Vagina (tissue), 2 donors: ENCODE measurements around the gene ACMSD. TPM values are rescaled to one million over a fixed set of nuclear protein-coding genes. Genes with fewer than 3 reads are reported as not detected.

Experiments used
- DNase-seq, 2 donors: peaks; one replicate each; pipeline ENCODE4 v3.0.0-alpha.2; 2017; ENCODE audit errors: extremely low spot score in 2 of 2
- H3K27ac ChIP-seq: fragments of 200-600 bp; sonication (generic); one replicate; pipeline ENCODE4 v1.5.1; 2019
- H3K27me3 ChIP-seq: fragments of 200-600 bp; sonication (generic); one replicate; pipeline ENCODE4 v1.5.1; 2019
- H3K36me3 ChIP-seq, 2 donors: fragments of 200-600 bp; sonication (generic); one replicate each; pipeline ENCODE4 v1.5.1; 2017 to 2019
- H3K4me1 ChIP-seq: fragments of 200-600 bp; sonication (generic); one replicate; pipeline ENCODE4 v1.5.1; 2019
- H3K4me3 ChIP-seq, 2 donors: fragments of 200-600 bp; sonication (generic); 1 replicate in 1 of 2; 2 replicates in 1 of 2; pipeline ENCODE4 v1.5.1; 2016 to 2019
- H3K9me3 ChIP-seq: fragments of 200-600 bp; sonication (generic); one replicate; pipeline ENCODE4 v1.5.1; 2019
- CTCF ChIP-seq, 3 experiments: fragments of 450-650 bp in 2 of 3; fragments of 200-600 bp in 1 of 3; sonication (generic) in 1 of 3; IDR thresholded peaks; one replicate each; pipeline ENCODE4 v1.5.1; 2017 to 2019; ENCODE audit warnings: antibody characterized with exemption in 3 of 3, mild to moderate bottlenecking in 2 of 3, moderate library complexity in 2 of 3
- POLR2A ChIP-seq, 2 donors: fragments of 450-650 bp; IDR thresholded peaks; one replicate each; pipeline ENCODE4 v1.6.1; 2017; ENCODE audit warnings: antibody characterized with exemption in 2 of 2, mild to moderate bottlenecking in 2 of 2, moderate library complexity in 2 of 2
- POLR2AphosphoS5 ChIP-seq, 2 donors: sonication (generic); formaldehyde crosslinking; IDR thresholded peaks; one replicate each; pipeline ENCODE4 v1.9.0; 2017; ENCODE audit warnings: antibody characterized with exemption in 2 of 2, mild to moderate bottlenecking in 2 of 2, low read depth in 1 of 2; ENCODE audit not compliant: insufficient read depth in 1 of 2
- intact Hi-C: fragments of 100-400 bp; cut with DNase I; formaldehyde crosslinking; loops from one replicate; pipeline ENCODE4 v1.15.1; 2023
- total RNA-seq: library from RNA; depleted of rRNA; stranded (reverse); fragments of >200 nt; gene quantifications from one replicate; pipeline ENCODE4 v1.2.3, GENCODE V29; 2016

The ACMSD gene
- total RNA-seq, 1 donor from 2014 or later, result not detected

- TF ChIP-seq POLR2A (IDR thresholded peaks at IDR 0.05) (no peak), CTCF (IDR thresholded peaks at IDR 0.05) (no peak), POLR2AphosphoS5 (IDR thresholded peaks at IDR 0.05; ENCODE audit: insufficient read depth in 1 of 2, low read depth in 1 of 2) (no peak)
- H3K4me3 ChIP-seq, result no peak overlapping the region
- no peaks in the 10 kb centered on the region for H3K9me3 ChIP-seq
- intact Hi-C loops, result no loop called here
- DNase-seq, result no peak
- H3K27ac ChIP-seq, result no peak overlapping the region
- H3K4me1 ChIP-seq, result no peaks in the 10 kb centered on the region
- H3K27me3 ChIP-seq, result no peaks in the 10 kb centered on the region
- H3K36me3 ChIP-seq, result no peaks in the 10 kb centered on the region
Measured at GRCh38 chr2:134836986-134837385, 1.4 kb upstream of the ACMSD start.

GRCh38 chr2:134839649-134840048 is 1.2 kb downstream of the ACMSD start:
- H3K4me1 ChIP-seq, result no peaks in the 10 kb centered on the region
- H3K27ac ChIP-seq, result no peak overlapping the region
- H3K27me3 ChIP-seq, result no peaks in the 10 kb centered on the region
- H3K9me3 ChIP-seq, result no peaks in the 10 kb centered on the region
- no peak for DNase-seq
- H3K36me3 ChIP-seq, result no peaks in the 10 kb centered on the region
- intact Hi-C loops, result no loop called here
- no peak overlapping the region for H3K4me3 ChIP-seq
- TF ChIP-seq POLR2A (IDR thresholded peaks at IDR 0.05) (no peak), CTCF (IDR thresholded peaks at IDR 0.05) (no peak), POLR2AphosphoS5 (IDR thresholded peaks at IDR 0.05; ENCODE audit: insufficient read depth in 1 of 2, low read depth in 1 of 2) (no peak)

- no peaks in the 10 kb centered on the region for H3K27me3 ChIP-seq
- no peak for DNase-seq
- no peak overlapping the region for H3K27ac ChIP-seq
- intact Hi-C loops, result no loop called here
- no peaks in the 10 kb centered on the region for H3K4me1 ChIP-seq
- H3K9me3 ChIP-seq, result no peaks in the 10 kb centered on the region
- TF ChIP-seq CTCF (IDR thresholded peaks at IDR 0.05), result no peak
- no peak for TF ChIP-seq POLR2A (IDR thresholded peaks at IDR 0.05)
- TF ChIP-seq POLR2AphosphoS5 (IDR thresholded peaks at IDR 0.05; ENCODE audit: insufficient read depth in 1 of 2, low read depth in 1 of 2), result no peak
- no peak overlapping the region for H3K4me3 ChIP-seq
- H3K36me3 ChIP-seq, result no peaks in the 10 kb centered on the region
Measured at GRCh38 chr2:134842930-134843490, 4.6 kb downstream of the ACMSD start.

- no peak for TF ChIP-seq POLR2AphosphoS5 (IDR thresholded peaks at IDR 0.05; ENCODE audit: insufficient read depth in 1 of 2, low read depth in 1 of 2)
- no peak for TF ChIP-seq POLR2A (IDR thresholded peaks at IDR 0.05)
- no peak for TF ChIP-seq CTCF (IDR thresholded peaks at IDR 0.05)
- intact Hi-C loops, result no loop called here
- H3K27ac ChIP-seq, result no peak overlapping the region
- no peak overlapping the region for H3K4me3 ChIP-seq
- no peaks in the 10 kb centered on the region for H3K27me3 ChIP-seq
- DNase-seq, result no peak
- no peaks in the 10 kb centered on the region for H3K4me1 ChIP-seq
- no peaks in the 10 kb centered on the region for H3K9me3 ChIP-seq
- H3K36me3 ChIP-seq, result no peaks in the 10 kb centered on the region
Measured at GRCh38 chr2:134843968-134844367, 5.6 kb downstream of the ACMSD start.

GRCh38 chr2:134845028-134845427 is 6.6 kb downstream of the ACMSD start:
- Histone ChIP-seq H3K27me3 (no peaks in the 10 kb centered on the region), H3K9me3 (no peaks in the 10 kb centered on the region), H3K4me3 (no peak overlapping the region), H3K4me1 (no peaks in the 10 kb centered on the region), H3K27ac (no peak overlapping the region), H3K36me3 (no peaks in the 10 kb centered on the region)
- no peak for TF ChIP-seq POLR2A (IDR thresholded peaks at IDR 0.05)
- no peak for TF ChIP-seq POLR2AphosphoS5 (IDR thresholded peaks at IDR 0.05; ENCODE audit: insufficient read depth in 1 of 2, low read depth in 1 of 2)
- TF ChIP-seq CTCF (IDR thresholded peaks at IDR 0.05), result no peak
- DNase-seq, result no peak
- intact Hi-C loops, result no loop called here
